Right lobe of liver (tissue), 6 donors: Measurements from ENCODE around the gene SYT9. TPM values are rescaled to one million over a fixed set of nuclear protein-coding genes. Genes with fewer than 3 reads are reported as not detected.
"Not testable (repeated sequence)": the region's sequence is repeated elsewhere in the genome, so short reads cannot be mapped to it uniquely, and the experiment has no call there.

Experiments used
- ATAC-seq, 4 donors: fragments of 200-7000 bp; cut with Tn5 transposase; one replicate each; pipeline ENCODE4 v1.9.1; 2020; ENCODE audit warnings: mild to moderate bottlenecking in 4 of 4, moderate library complexity in 4 of 4
- DNase-seq, 3 donors: peaks; one replicate each; pipeline ENCODE4 v3.0.0-alpha.2; 2020
- H3K27ac ChIP-seq, 3 donors: fragments of 200-600 bp; one replicate each; pipeline ENCODE4 v1.8.0; 2022
- H3K27me3 ChIP-seq, 2 donors: fragments of 200-600 bp; one replicate each; pipeline ENCODE4 v1.8.0; 2022
- H3K36me3 ChIP-seq, 4 donors: fragments of 200-600 bp; sonication (generic) in 1 of 4; one replicate each; pipeline versions ENCODE4 v1.5.1 to v1.8.0; 2017 to 2022; ENCODE audit warnings: control low read depth in 1 of 4
- H3K4me1 ChIP-seq, 4 donors: fragments of 200-600 bp; sonication (generic) in 1 of 4; one replicate each; pipeline versions ENCODE4 v1.5.1 to v1.8.0; 2017 to 2022; ENCODE audit warnings: control low read depth in 1 of 4
- H3K4me3 ChIP-seq, 3 donors: fragments of 200-600 bp; one replicate each; pipeline ENCODE4 v1.8.0; 2022
- H3K9me3 ChIP-seq, 4 donors: fragments of 200-600 bp; sonication (generic) in 1 of 4; one replicate each; pipeline versions ENCODE4 v1.5.1 to v1.8.0; 2017 to 2022; ENCODE audit warnings: control low read depth in 1 of 4
- POLR2A ChIP-seq: fragments of 450-650 bp; IDR thresholded peaks from one replicate; pipeline ENCODE4 v1.6.1; 2017; ENCODE audit warnings: antibody characterized with exemption, mild to moderate bottlenecking
- WGBS: methylation state at CpG from one replicate; pipeline ENCODE4 v1.1.6; 2018; ENCODE audit warnings: low coverage, low lambda C conversion rate; ENCODE audit not compliant: insufficient coverage; ENCODE audit errors: missing lambda C conversion rate; 5-methylcytosine and 5-hydroxymethylcytosine counted together
- intact Hi-C, 2 donors: fragments of 100-400 bp; cut with DNase I; formaldehyde crosslinking; loops; one replicate each; pipeline versions ENCODE4 v1.11.2 to v1.14.1; 2022
- microRNA counts: library from miRNA; unstranded; fragments of <30 nt; microRNA quantifications from one replicate; lab custom pipeline; 2016
- microRNA-seq, 2 donors: library from miRNA; unstranded; fragments of <30 nt; microRNA quantifications; one replicate each; pipeline ENCODE4, GENCODE V29; 2019 to 2020
- small RNA-seq, 2 experiments: library from RNA; depleted of rRNA; stranded (forward); fragments of <200 nt; gene quantifications; one replicate each; pipeline ENCODE3, GENCODE V24; 2016
- total RNA-seq, 6 experiments: library from RNA; depleted of rRNA in 2 of 6; stranded (reverse); fragments of >200 nt in 2 of 6; fragmentation: NEBNext Ultra II Directional in 3 of 6; extraction: Animal tissue kit (Norgen Biotek cat#: 25700) in 3 of 6; gene quantifications; one replicate each; pipeline versions ENCODE4 v1.1.0 to v1.2.4, GENCODE V29; 2016 to 2023
- TF ChIP-seq, protein P1 (sequence below), 4 donors: fragments of 200-600 bp in 3 of 4; fragments of 450-650 bp in 1 of 4; IDR thresholded peaks; one replicate each; pipeline versions ENCODE4 v1.5.1 to v1.8.0; 2016 to 2022; ENCODE audit warnings: antibody characterized with exemption in 4 of 4, mild to moderate bottlenecking in 2 of 4
- donor health status: DM: no; HTN: yes; CAD: no.
- donor health status: DM: no; HTN: no; CAD: no.
- donor health status: DM: no; HTN: no; CAD: no.
- donor health status: DM: no; HTN: yes; CAD: no.
- donor health status: DM: no; HTN: yes; CAD: no.

Gene SYT9
- total RNA-seq, 6 experiments from 2014 or later: 3.0 to 12.6 (median 4.5) TPM

DNA sequence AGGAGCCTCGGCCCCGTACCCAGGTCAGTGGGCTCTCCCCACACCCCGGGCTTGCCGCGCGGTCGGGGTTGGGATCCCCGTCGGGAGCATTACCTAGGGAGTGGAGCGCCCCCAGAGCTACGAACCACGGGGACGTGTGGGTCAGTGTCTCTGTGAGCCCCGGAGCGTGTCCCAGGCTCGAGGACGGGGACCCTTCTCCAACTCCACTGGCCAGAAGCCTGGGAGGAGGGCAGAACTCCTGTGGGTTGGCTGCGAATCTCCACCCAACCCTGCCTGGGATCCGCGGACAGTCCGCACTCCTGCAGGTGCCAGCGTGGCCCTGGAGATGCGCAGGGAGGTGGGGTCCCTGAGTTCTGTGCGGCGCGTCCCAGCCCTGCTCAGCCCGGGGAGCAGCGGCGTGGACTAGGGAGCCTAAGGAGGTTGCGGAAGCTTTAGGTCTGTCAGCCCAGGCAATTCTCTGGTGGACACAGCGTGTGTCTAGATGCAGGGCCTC is 262.4 kb downstream of the SYT9 start:
- Histone ChIP-seq H3K4me3 (peak overlapping the region; percentile 74 to 99 (median 92)), H3K9me3 (no peaks in the 10 kb centered on the region), H3K4me1 (peaks cover 0 to 41% (median 18%) of the 10 kb centered on the region in 4 donors), H3K27ac (peak overlapping the region; percentile 80 to 92 (median 86)), H3K36me3 (no peaks in the 10 kb centered on the region), H3K27me3 (no peaks in the 10 kb centered on the region)
- 0% methylated on average over 5 of the region's 31 CpGs for WGBS
- peak in 2 of 3 donors; percentile 62 to 66 for DNase-seq
- intact Hi-C loops: loop anchor here in 1 of 2 donors (10.0 kb wide), 1 partner anchor 51 kb away; no protein-coding TSS in a partner anchor
- TF ChIP-seq, protein P1, sequence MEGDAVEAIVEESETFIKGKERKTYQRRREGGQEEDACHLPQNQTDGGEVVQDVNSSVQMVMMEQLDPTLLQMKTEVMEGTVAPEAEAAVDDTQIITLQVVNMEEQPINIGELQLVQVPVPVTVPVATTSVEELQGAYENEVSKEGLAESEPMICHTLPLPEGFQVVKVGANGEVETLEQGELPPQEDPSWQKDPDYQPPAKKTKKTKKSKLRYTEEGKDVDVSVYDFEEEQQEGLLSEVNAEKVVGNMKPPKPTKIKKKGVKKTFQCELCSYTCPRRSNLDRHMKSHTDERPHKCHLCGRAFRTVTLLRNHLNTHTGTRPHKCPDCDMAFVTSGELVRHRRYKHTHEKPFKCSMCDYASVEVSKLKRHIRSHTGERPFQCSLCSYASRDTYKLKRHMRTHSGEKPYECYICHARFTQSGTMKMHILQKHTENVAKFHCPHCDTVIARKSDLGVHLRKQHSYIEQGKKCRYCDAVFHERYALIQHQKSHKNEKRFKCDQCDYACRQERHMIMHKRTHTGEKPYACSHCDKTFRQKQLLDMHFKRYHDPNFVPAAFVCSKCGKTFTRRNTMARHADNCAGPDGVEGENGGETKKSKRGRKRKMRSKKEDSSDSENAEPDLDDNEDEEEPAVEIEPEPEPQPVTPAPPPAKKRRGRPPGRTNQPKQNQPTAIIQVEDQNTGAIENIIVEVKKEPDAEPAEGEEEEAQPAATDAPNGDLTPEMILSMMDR (IDR thresholded peaks at IDR 0.05): no peak
- TF ChIP-seq POLR2A: peak; percentile 29
- peak; percentile 22 to 45 (median 31) for ATAC-seq

DNA sequence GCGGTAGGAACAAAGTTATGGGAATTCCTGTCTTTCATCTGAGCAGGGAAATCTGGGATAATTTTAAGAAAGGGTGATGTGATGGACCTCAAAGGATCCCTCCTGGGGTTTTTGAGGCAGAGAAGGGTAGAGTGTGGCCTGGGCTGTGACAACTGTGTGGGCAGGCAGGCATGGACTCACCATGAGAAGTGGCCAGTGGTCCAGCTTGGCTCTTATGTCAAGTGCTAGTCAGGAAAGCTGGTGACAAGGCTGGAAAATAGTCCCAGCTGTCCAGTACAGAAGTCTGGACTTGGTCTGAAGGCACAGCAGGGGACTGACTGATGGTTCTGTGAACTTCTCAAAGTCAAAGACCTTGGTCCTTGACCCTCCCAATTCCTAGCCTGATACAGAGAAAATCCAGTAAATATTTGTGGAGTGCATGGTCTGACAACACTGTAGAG is 263.8 kb downstream of the SYT9 start:
- Histone ChIP-seq H3K9me3 (no peaks in the 10 kb centered on the region), H3K27ac (peak overlapping the region in 1 of 3 donors; percentile 13), H3K27me3 (no peaks in the 10 kb centered on the region), H3K4me3 (peak overlapping the region in 2 of 3 donors; percentile 9 to 99), H3K4me1 (peaks cover 0 to 49% (median 18%) of the 10 kb centered on the region in 4 donors), H3K36me3 (no peaks in the 10 kb centered on the region)
- intact Hi-C loops: loop anchor here in 1 of 2 donors (10.0 kb wide), 1 partner anchor 49 kb away; no protein-coding TSS in a partner anchor
- WGBS: 55% methylated on average over 1 of the region's 1 CpG
- DNase-seq (no peak), ATAC-seq (no peak)
- TF ChIP-seq POLR2A: no peak
- TF ChIP-seq, protein P1 (IDR thresholded peaks at IDR 0.05): no peak

DNA sequence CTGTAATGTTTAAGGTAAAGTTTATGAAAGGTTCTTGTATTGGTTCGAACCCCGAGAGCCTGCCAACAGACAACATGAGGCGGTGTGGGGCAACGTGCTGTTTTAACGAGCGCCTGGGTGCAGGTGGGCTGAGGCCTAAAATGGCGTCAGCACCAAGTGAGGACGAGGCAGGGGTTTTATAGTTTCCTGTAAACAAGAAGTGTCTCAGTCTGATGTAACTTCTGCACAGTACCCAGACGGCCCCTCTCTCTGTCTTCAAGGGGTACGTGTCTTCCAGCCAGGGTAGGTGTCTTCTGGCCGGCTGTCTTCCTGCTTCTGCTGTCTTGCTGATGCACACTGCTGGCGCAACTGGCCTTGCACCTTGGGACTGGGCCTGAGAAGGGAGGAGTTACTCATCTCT is 264.8 kb downstream of the SYT9 start:
- Histone ChIP-seq H3K4me3 (no peak overlapping the region), H3K27me3 (no peaks in the 10 kb centered on the region), H3K9me3 (no peaks in the 10 kb centered on the region), H3K36me3 (no peaks in the 10 kb centered on the region), H3K4me1 (peaks cover 0 to 51% (median 16%) of the 10 kb centered on the region in 4 donors), H3K27ac (no peak overlapping the region)
- no peak for DNase-seq
- TF ChIP-seq, protein P1 (IDR thresholded peaks at IDR 0.05): no peak
- no peak for TF ChIP-seq POLR2A
- 81% methylated on average over 6 of the region's 12 CpGs for WGBS
- intact Hi-C loops: loop anchor here in 1 of 2 donors (10.0 kb wide), 1 partner anchor 48 kb away; no protein-coding TSS in a partner anchor
- no peak for ATAC-seq

DNA sequence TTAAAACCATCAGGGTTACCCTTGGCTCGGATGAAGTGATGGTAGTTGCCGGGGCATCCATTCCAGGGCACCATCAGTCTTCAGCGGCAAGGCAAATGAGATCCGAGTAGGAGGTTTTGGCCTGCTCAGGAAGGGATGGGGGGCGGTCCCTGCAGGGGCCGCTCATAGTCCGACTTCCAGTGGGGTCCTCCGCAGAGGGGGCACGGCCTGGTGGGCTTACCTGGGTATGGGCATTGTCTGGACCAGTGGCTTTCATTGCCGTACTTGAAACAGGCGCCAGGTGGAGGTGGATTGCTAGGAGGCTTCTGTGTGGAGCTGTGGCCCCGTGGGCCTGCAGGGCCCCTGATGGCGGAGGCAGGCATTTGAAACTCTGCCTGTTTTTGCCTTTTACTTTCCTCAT is 266.0 kb downstream of the SYT9 start:
- not testable (repeated sequence) for H3K4me3 ChIP-seq, H3K27me3 ChIP-seq, ATAC-seq, H3K27ac ChIP-seq, H3K9me3 ChIP-seq, DNase-seq, H3K36me3 ChIP-seq
- intact Hi-C loops: loop anchor here in 1 of 2 donors (10.0 kb wide), 1 partner anchor 47 kb away; no protein-coding TSS in a partner anchor
- peaks cover 0 to 51% (median 10%) of the 10 kb centered on the region in 4 donors for H3K4me1 ChIP-seq
- WGBS: 94% methylated on average over 4 of the region's 13 CpGs

MicroRNAs encoded within 50 kb of the gene (microRNA counts, 767-probe panel; counts per million panel counts)
- microRNA hsa-miR-302e (lab: Ali Mortazavi, UCI): 237 counts per million

Small RNAs within 50 kb of the gene (microRNA-seq; reads per million reads assigned to microRNA genes)
- 0 reads per million in 2 donors for gene MIR302E

Small RNAs within 50 kb of the gene (small RNA-seq; reads per million reads assigned to genes)
- 0 reads per million in 2 experiments for gene MIR302E

Other genes starting within 250 kb of the SYT9 start
- 1 to 10 TPM in 5 of 6 experiments, under 1 TPM in 1; 0.49 to 3.3 (median 1.9) TPM for gene ZNF214, start 231.6 kb upstream of the SYT9 start, total RNA-seq
- under 1 TPM in 4 of 6 experiments, not detected in 2; 0.07 to 0.26 (median 0.10) TPM for gene NLRP14, start 231.4 kb upstream of the SYT9 start, total RNA-seq
- gene RBMXL2, start 162.9 kb upstream of the SYT9 start, total RNA-seq: not detected
- 1 to 10 TPM; 2.2 to 5.5 (median 3.0) TPM for gene OLFML1, start 233.6 kb downstream of the SYT9 start, total RNA-seq